Fibroblast of skin of right biceps (primary cell): ENCODE results near the gene PIP5KL1.

ENCODE experiments used
- DNase-seq: peaks from one replicate; pipeline ENCODE4 v3.0.0-alpha.2; 2013

Gene PIP5KL1

GRCh38 chr9:127928676-127929624, 1.6 kb downstream of the PIP5KL1 start:
- no peak for DNase-seq

- no peak for DNase-seq
These were observed 2.4 kb downstream of the PIP5KL1 start for GRCh38 chr9:127927988-127928675.

DNA sequence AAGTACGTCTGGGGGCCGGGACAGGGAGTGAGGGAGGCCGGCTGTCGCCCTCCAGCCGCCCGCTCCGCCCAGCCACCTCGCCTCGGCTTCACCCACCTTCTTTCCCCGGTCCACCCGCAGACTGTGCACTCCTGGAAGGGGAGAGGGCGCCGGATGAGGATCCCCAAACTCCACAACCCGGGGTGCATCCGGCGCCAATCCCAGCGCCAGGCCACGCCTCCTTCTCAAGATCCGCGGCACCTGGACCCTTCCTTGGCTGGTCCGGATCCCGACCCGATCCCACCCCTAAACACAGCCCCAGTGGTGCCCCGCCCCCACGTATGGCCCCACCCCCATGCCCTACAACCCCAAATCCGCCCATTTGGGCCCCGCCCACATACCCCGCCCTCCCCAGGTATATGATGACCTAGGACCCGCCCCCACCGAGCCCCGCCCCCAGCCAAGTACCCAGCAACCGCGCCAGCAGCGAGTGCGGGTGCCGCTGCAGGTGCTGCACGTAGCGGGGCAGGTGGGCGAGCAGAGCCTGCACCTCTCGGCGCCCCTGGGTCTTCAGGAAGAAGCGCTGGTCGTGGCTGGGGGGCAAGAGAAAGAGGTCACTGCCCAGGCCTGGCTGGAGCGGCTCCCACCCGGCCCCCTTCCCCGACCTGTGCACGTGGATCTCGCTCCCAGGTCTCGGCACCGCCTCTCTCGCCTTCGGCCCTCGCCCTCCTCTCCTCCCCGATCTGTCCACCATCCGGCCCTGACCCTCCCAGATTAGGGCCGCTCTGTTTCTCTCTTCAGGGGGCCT, 3.2 kb downstream of the PIP5KL1 start:
- DNase-seq: no peak

- DNase-seq: no peak
These were observed 3.7 kb downstream of the PIP5KL1 start for GRCh38 chr9:127926906-127927200.

DNA sequence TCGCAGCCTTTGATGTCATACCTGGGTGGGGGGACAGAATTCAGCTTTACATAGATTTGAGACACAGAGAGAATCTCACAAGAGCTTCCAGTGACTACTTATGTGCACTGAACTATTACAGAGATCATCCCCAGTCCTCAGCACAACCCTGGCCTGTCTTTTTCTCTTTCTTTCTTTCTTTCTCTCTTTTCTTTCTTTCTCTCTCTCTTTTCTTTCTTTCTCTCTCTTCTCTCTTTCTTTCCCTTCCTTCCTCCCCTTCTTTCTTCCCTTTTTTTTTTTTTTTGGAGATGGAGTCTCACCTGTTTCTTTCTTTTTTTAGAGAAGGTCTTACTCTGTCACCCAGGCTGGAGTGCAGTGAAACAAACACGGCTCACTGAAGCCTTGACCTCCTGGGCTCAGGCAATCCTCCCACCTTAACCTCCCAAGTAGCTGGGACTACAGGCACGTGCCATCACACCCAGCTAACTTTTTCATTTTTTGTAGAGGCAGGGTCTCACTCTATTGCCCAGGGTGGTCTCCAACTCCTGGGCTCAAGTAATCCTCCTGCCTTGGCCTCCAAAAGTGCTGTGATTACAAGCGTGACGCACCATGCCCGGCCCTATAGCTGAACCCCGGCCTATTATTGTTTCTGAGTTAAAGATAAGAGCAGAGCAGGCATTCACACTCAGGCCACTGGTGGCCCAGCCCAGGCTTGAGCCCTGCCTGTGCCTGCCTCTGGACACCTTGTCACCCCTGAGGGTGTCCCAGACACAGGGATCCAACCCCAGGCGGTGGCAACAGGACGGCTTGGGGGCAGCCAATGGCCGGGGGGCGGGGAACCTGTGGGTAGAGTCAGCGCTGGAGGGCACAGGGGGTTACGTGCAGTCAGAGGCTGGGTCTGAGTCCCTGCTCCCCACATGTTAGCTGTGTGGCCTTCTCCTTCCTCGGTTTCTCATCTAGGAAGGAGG, 4.3 kb downstream of the PIP5KL1 start:
- no peak for DNase-seq

DNA sequence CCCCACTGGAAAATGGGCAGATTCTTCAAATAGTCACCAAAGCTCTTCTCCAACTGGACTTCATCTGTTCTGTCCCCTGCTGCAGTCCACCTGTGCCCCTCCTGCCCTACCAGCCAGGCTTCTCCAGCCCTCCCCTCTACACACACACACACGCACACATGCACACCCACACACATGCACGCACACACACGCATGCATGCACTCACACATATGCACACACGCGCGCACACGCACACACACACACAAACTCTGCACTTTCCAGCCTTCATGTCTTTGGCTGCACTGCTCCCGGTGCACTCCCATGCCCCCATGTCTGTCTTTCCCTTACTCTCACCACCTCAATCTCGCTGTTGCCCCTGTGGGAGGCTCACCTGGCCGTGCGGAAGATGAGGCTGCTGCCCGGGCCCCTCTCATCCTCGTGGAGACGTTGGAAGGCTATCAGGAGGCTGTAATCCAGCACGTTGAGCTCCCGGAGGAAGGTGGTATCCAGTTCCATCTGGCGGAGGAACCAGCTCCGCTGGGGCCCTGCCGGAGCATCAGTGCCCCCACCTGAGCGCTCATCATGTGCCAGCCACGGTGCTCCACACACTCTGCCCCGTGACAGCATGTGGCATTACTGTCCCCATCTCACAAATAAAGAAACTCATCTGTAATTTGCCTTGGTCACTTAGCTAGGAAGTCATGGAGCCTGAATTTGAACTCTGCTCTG, 5.7 kb downstream of the PIP5KL1 start:
- no peak for DNase-seq

DNA sequence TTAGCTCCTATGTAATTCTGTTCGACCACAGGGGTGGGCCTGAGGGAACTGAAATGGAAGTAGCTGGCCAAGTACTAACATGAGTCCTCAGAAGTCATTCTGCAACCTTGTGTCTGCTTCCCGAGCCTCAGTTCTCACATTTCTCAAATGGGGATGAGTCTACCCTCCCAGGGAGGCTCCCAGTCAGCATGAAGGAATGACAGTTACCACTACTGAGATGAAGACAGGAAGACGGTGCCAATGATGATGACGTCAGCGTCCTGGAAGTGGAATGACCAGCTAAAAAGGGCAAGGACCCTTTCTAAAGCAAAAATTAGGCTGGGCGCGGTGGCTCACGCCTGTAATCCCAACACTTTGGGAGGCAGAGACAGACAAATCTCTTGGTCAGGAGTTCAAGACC, 6.8 kb downstream of the PIP5KL1 start:
- DNase-seq: peak; percentile 97

DNA sequence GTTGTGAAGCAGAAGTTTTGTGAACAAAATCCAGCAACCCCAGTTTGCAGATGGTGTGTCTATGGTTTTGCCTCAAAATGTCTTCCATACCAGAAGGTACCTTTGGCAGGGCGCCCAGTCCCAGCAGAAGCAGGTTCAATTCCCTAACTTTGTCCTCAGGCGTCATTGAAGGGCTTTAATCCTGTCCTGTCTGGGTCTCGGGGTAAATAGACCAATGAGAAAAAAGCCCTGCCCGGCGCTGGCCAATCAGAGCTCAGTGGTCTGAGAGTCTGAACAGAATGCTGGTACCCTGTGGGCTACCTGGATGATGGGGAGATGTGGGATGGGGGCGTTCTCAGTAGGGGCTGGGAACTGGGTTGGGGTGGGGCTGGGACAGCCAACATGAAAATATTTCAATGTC, 7.5 kb downstream of the PIP5KL1 start:
- DNase-seq: no peak

GRCh38 chr9:127921557-127922120, 8.9 kb downstream of the PIP5KL1 start:
- peak; percentile 54 for DNase-seq

DNA sequence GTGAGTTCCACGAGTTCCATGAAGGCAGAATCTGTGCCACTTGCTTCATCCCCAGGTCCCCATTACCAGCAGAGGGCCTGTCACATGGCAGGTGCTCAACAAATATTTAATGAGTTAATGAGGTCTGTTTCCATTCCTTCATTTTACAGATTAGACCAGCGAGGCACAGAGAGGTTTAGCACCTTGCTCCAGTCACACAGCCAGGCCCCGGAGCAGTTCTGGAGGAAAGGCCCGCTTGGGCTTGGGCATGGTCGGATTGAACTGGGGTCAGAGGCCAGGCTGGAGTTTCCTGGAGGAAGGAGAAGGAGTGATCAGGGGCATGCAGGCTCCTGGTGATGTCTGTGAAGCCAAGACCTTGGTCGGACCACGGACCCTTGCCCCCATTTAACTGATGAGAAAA, 9.8 kb downstream of the PIP5KL1 start:
- no peak for DNase-seq

DNA sequence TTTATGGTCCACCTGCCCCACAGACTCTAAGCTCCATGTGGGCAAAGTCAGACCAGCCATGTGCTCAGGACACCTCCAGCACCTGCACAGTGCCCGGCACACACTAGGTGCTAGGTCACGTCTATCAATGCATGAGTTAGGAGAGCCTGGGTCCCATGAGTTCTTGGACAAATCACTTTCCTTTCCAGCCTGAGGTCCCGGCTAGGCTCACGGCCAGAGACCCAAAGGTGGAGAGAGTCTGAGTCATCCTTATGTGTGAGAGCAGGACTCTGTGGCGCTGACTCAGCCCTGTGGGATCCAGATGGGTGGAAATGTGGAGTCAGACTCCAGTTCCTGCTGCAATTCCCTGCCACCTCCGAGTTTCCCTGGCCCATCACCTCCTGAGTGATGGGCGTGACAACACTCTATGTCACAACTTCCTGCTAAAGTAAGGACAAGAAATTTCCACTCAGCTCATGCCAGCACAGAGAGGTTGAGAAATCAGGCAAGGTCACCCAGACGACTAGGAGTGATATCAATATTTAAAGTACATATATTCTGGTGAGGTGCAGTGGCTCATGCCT, 11.2 kb downstream of the PIP5KL1 start:
- peak; percentile 99 for DNase-seq

DNA sequence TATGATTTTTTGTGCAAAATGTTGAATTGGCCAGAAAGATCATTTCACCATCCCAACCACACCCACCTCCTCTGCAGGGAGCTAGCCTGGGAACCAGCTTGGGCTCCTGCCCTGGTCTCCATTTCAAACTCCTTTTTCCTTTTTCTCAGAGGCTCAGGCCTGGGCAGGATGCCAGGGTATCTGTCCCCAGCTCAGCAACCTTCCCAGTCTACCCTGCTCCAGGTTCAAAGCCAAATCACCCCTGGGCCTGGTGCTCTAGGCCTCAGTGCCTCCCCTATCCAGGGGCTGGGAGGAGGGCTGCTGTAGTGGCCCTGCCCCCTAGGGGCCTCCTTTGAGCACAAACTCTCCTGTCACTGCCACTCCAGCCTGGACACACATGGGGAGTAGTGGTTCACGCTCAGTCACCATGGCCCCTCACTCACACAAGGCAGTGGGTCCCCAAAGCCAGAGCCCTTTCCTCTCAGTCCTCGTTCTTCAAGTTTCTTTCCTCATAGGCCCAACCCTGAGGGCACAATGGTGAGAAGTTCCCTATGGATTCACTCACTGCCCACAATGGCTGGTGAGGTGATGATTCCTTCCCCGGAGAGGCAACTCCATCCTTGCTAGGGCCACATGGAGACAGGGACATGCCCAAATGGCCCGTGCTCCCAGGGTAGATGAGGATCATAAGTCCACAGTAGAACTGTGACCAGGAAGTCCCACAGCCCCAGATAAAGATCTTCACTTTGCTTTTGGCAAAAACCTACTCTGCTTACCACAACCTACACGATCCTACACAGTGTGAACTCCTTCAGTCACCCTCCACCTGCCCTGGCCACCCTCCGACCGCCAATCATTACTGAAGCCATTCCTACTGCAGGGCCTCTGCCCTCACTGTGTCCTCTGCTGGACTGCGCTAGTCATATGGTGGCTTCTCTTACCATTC, 12.1 kb downstream of the PIP5KL1 start:
- peak; percentile 40 for DNase-seq

DNA sequence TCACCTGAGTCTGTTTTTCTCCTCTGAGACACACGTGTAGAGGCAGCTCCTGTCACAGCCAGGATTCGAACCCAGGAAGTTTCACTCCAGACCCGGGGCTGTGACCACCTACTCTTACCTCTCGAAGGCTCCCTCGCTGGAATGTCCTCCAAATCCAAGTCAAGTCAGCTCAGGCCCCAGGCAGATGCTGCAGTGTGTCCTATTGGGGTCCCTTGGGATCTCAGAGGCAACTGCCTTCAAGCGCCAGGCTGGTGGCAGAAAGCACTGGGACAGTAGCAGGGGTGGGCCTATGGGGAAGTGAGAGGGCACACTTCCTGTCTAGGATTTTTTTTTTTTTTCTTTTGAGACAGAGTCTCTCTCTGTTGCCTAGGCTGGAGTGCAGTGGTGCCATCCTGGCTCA, 13.0 kb downstream of the PIP5KL1 start:
- no peak for DNase-seq

DNA sequence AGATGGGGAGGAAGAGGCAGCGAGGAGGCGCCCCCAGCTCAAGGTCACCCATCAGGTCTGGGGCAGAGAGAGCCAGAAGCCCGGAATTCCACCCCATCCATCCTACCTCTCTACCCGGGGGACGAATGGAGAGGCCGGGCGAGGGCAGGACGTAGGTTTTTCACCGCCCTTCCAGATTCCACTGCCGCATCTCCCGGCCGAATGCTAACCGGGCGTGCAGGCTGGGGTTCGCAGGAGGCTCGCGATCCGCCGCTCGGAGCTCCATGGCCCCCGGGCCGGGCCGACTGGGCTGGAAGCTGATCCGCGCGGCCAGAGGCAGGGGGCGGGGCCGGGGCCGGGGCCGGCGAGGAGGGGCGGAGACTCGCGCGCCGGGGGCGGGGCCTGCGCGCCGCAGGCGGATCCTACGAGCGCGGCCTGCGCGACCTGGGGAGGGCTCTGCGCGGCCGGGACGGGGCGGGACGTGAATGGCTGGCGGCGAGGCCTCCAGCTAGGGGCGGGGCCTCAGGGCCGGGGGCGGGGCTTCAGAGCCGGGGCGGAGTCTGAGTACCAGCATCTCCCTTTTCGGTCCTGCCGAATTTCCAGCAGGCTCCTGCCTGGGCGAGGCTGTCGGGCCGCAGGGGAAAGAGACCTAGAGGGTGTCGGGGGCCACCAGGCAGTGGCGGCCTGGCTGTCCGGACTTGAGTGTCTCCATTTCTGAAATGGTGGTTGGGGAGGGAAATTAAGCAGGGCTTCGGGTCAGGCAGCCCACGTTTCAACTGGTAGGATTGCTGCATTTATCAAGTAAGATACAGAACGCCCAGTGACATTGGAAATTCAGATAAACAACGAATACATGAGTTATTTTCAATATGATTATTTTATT, 13.6 kb downstream of the PIP5KL1 start, which contains the start of gene ST6GALNAC4:
ST6GALNAC4 (minus strand) TSS at position 322 of the 862 bp plus-strand sequence. CDS start 622 bp downstream, outside the sequence.
- DNase-seq: peak; percentile 90

- no peak for DNase-seq
These were observed 14.5 kb downstream of the PIP5KL1 start for GRCh38 chr9:127915801-127916719.

DNA sequence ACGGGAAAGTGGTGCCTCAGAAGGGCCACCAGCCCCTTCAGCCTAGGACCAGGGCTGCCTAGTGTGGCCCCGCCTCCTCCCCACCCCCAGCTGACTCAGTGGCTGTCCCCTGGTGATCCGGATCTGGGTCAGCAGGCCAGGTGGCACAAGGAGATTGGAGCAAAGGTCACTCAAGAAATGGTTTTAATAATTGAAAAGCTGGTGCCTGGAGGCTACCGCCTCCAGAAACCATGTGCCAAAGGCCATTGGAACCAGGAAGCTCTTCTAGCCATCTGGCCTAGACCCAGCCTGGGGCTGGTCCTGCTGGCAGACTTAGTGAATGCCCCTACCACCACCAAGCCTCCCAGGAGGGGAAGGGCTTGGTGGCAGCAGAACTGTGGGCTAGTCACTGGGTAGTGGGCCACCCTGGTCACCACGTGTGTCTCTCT, 15.2 kb downstream of the PIP5KL1 start:
- no peak for DNase-seq

- DNase-seq: no peak
These were observed 16.9 kb downstream of the PIP5KL1 start for GRCh38 chr9:127913682-127914081.
